ACC112 (cell line): Measurements from ENCODE around the gene TUBAL3.

Experiments used
- H2AFZ ChIP-seq: fragments of 200-600 bp; sonication (generic); one replicate; pipeline ENCODE4 v1.6.0; 2017; ENCODE audit warnings: antibody characterized with exemption, low read length; ENCODE audit not compliant: unreplicated experiment
- H3K27ac ChIP-seq: fragments of 200-600 bp; sonication (generic); 2 replicates; pipeline ENCODE4 v1.5.1; 2014; ENCODE audit warnings: low read depth, mild to moderate bottlenecking, antibody characterized with exemption, low read length, moderate library complexity
- H3K27me3 ChIP-seq: fragments of 200-600 bp; sonication (generic); 2 replicates; pipeline ENCODE4 v1.6.1; 2014; ENCODE audit warnings: mild to moderate bottlenecking, antibody characterized with exemption, low read length, moderate library complexity, mixed read lengths; ENCODE audit not compliant: insufficient read depth
- H3K36me3 ChIP-seq: fragments of 200-600 bp; sonication (generic); 2 replicates; pipeline ENCODE4 v1.6.1; 2016; ENCODE audit warnings: mild to moderate bottlenecking, antibody characterized with exemption, low read length, moderate library complexity, mixed read lengths; ENCODE audit not compliant: insufficient read depth
- H3K4me1 ChIP-seq: fragments of 200-600 bp; sonication (generic); one replicate; pipeline ENCODE4 v1.6.1; 2016; ENCODE audit warnings: low read length, mixed read lengths; ENCODE audit not compliant: insufficient read depth, unreplicated experiment, control insufficient read depth
- H3K4me3 ChIP-seq: fragments of 200-600 bp; sonication (generic); 2 replicates; pipeline ENCODE4 v1.5.1; 2014; ENCODE audit warnings: mild to moderate bottlenecking, low read depth, low read length
- H3K79me2 ChIP-seq: fragments of 200-600 bp; sonication (generic); one replicate; pipeline ENCODE4 v1.6.0; 2016; ENCODE audit warnings: low read length; ENCODE audit not compliant: control insufficient read depth, unreplicated experiment, insufficient read depth

Gene TUBAL3

DNA sequence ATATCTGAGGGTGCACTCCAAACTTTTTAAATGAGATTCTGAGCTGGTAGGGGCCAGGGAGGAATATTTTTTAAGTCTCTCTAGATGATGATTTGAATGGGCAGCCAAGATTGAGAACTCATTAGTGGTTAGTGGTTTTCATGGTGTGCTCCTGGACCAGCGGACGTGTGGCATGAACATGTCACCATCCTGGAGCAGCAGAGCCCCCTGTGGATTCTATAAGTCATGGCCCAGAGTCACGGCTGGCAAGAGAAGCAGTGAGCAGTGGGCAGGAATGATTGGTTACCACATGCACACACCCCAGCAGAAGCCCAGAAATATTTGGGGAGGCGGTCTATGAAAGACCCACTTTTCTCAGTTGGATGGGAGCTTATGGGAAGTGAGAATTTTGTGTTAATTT is 61.1 kb downstream of the TUBAL3 start:
- no peak overlapping the region for H2AFZ ChIP-seq
- peaks cover 60% of the 10 kb centered on the region for H3K27me3 ChIP-seq
- no peaks in the 10 kb centered on the region for H3K4me1 ChIP-seq
- H3K79me2 ChIP-seq: no peaks in the 10 kb centered on the region
- no peak overlapping the region for H3K4me3 ChIP-seq
- no peaks in the 10 kb centered on the region for H3K36me3 ChIP-seq
- no peak overlapping the region for H3K27ac ChIP-seq
